Muscle layer of duodenum (tissue), 2 donors: ENCODE measurements around the gene PACS2.

Experiments
- H3K27ac ChIP-seq: one replicate; pipeline ENCODE4 v1.7.0; 2013; ENCODE audit warnings: mild to moderate bottlenecking, low read length
- H3K27me3 ChIP-seq: one replicate; pipeline ENCODE4 v1.7.0; 2013; ENCODE audit warnings: low read depth, mild to moderate bottlenecking, control low read depth, low read length
- H3K36me3 ChIP-seq, 2 donors: one replicate each; pipeline ENCODE4 v1.7.0; 2013; ENCODE audit warnings: low read length in 2 of 2, control low read depth in 1 of 2, mild to moderate bottlenecking in 1 of 2; ENCODE audit not compliant: insufficient read depth in 2 of 2, control insufficient read depth in 1 of 2
- H3K4me1 ChIP-seq, 2 donors: one replicate each; pipeline ENCODE4 v1.7.0; 2013; ENCODE audit warnings: low read length in 2 of 2, mild to moderate bottlenecking in 2 of 2, control low read depth in 1 of 2, moderate library complexity in 1 of 2; ENCODE audit not compliant: insufficient read depth in 2 of 2, control insufficient read depth in 1 of 2
- H3K4me3 ChIP-seq, 2 donors: one replicate each; pipeline ENCODE4 v1.7.0; 2013; ENCODE audit warnings: low read length in 2 of 2, low read depth in 1 of 2, mild to moderate bottlenecking in 1 of 2
- H3K9me3 ChIP-seq, 2 donors: one replicate each; pipeline ENCODE4 v1.7.0; 2013; ENCODE audit warnings: low read length in 2 of 2, control low read depth in 1 of 2, mild to moderate bottlenecking in 1 of 2; ENCODE audit not compliant: control insufficient read depth in 1 of 2
- donor health status: healthy.

PACS2 gene

DNA sequence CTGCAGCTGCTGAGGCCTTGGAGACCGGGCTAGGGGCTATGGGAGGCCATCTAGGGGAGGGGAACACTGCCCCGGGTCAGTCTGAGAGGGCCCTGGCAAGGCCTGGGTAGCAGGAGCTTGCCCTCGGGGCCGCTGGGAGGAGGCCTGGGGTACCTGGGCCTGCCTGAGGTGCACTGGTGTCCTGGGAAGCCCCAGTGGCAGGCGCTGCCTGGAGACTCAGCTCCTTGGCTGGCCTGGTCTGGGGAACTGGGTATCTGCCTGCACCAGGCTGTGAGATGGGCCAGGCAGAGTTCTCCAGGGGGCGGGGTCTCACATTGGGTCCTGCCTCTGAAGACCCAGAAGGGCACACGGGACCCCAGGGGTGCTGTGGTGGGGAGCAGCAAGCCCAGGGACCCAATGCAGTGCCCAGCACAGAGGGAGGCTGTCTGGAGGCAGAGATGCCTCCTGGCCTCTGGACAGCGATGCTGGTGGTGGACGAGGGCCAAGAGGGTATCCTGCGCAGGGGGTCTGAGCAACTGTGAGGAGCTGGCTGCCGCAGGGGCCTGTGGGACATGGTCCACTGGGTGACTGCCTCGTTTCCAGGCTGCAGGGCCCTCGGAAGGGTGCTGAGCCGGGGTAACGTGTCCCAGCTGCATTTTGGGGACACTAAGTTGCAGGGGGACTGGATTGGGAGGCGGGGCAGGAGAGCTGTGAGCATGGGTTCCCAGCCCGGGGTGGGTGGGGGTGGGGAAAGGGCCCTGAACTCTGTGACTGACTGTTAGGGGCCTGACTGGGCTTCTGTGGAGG is 97.6 kb downstream of the PACS2 start:
- H3K4me3 ChIP-seq = peak overlapping the region in 1 of 2 donors; percentile 28
- no peak overlapping the region for H3K27ac ChIP-seq
- no peaks in the 10 kb centered on the region for H3K9me3 ChIP-seq
- H3K27me3 ChIP-seq = peaks cover 9% of the 10 kb centered on the region
- peaks cover 0 to 17% of the 10 kb centered on the region in 2 donors for H3K4me1 ChIP-seq
- H3K36me3 ChIP-seq = no peaks in the 10 kb centered on the region

- peaks cover 9% of the 10 kb centered on the region for H3K27me3 ChIP-seq
- no peak overlapping the region for H3K4me3 ChIP-seq
- no peaks in the 10 kb centered on the region for H3K9me3 ChIP-seq
- H3K27ac ChIP-seq = no peak overlapping the region
- peaks cover 0 to 17% of the 10 kb centered on the region in 2 donors for H3K4me1 ChIP-seq
- no peaks in the 10 kb centered on the region for H3K36me3 ChIP-seq
Measured at GRCh38 chr14:105412771-105413543, 98.4 kb downstream of the PACS2 start.

DNA sequence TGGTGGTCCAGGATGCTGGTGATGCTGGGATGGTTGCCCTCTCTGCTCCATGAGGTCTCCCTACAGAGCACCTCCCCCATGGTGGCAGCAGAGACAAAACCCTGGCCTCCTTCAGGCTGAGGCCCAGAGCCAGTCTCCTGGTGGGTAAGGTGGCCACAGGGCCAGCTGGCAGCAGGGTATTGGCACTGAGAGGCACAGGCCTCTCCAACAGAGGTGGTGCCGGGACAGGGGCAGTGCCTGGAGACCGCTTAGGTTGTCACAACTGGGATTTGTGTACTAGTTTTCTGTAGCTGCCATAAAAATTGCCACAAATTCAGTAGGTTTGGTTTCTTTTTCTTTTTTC is 99.0 kb downstream of the PACS2 start:
- no peaks in the 10 kb centered on the region for H3K36me3 ChIP-seq
- H3K27me3 ChIP-seq = peaks cover 9% of the 10 kb centered on the region
- H3K9me3 ChIP-seq = no peaks in the 10 kb centered on the region
- peaks cover 0 to 20% of the 10 kb centered on the region in 2 donors for H3K4me1 ChIP-seq
- no peak overlapping the region for H3K4me3 ChIP-seq
- H3K27ac ChIP-seq = no peak overlapping the region

DNA sequence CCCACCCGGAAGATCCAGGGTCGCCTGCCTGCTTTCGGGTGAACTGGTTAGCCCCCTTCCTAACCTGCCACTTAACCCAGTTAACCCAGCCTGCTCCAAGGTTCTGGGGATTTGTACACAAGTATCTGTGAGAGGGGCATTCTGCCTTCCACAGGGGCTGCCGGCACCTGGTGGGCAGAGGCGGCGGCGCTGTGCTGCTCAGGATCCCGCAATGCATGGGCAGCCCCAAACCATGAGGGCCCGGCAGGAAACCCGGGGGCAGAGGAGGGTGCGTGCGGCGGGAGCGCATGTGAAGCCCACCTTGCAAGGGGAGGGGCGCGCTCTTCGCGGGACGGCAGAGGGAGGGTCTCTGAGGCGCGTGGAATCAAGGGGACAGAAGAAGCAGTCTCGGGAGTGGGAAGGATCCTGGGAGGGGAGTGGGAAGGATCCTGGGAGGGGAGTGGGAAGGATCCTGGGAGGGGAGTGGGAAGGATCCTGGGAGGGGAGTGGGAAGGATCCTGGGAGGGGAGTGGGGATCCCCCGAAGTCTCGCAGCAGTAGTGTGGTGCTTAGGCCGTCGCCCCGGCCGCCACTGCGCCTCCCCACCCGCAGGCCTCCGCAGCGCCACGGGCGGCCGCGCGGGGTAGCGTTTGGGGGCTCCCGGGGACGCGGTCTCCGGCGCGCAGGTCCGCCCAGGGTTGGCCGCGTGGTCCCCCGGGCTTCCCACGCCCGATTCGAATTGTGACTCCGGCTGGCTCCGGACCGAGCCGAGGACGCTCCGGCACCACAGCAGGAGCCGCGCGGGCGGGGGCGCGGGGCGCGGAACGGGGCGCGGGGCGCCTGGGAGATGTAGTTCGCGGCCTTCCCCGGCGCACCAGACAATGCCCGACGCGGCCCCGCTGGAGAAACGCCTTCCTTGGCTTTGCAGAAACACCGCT is 100.2 kb downstream of the PACS2 start:
- H3K4me3 ChIP-seq = peak overlapping the region; percentile 33 to 63
- no peaks in the 10 kb centered on the region for H3K9me3 ChIP-seq
- peaks cover 0 to 30% of the 10 kb centered on the region in 2 donors for H3K4me1 ChIP-seq
- peaks cover 9% of the 10 kb centered on the region for H3K27me3 ChIP-seq
- no peaks in the 10 kb centered on the region for H3K36me3 ChIP-seq
- H3K27ac ChIP-seq = no peak overlapping the region

DNA sequence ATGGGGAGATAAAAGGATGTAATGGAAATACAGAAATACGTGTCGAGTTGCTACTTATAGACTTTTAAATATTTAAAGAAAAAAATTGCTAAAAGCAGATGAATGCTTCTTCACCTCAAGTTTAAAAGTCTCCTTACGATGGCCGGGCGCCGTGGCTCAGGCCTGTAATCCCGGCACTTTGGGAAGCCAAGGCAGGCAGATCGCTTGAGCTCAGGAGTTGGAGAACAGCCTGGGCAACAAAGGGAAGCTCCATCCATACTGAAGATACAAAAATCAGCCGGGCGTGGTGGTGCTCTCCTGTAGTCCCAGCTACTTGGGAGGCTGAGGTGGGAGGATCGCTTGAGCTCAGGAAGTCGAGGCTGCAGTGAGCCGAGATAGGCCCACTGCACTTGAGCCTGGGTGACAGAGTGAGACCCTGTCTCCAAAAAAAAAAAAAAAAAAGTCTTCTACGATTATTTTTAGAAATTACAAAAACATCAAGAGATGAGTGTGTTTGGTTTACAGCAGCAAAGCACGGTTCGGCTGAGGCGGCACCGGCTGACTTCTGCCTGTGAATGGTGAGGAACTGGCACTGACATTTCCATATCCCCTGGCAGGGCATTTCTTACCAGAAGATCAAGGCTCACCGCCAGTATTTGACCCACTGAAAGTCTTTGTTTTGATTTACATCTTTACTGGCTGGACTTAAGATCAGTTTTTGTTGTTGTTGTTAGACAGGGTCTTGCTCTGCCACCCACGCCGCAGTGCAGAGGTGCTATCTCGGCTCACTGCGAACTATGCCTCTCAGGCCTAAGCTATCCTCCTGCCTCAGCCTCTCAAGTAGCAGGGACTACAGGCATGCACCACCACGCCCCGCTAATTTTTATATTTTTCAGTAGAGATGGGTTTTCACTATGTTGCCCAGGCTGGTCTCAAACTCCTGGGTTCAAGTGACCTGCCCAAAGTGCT is 101.2 kb downstream of the PACS2 start:
- H3K4me1 ChIP-seq = peaks cover 0 to 31% of the 10 kb centered on the region in 2 donors
- peak overlapping the region; percentile 33 to 63 for H3K4me3 ChIP-seq
- no peak overlapping the region for H3K27ac ChIP-seq
- H3K36me3 ChIP-seq = no peaks in the 10 kb centered on the region
- peaks cover 9% of the 10 kb centered on the region for H3K27me3 ChIP-seq
- no peaks in the 10 kb centered on the region for H3K9me3 ChIP-seq

DNA sequence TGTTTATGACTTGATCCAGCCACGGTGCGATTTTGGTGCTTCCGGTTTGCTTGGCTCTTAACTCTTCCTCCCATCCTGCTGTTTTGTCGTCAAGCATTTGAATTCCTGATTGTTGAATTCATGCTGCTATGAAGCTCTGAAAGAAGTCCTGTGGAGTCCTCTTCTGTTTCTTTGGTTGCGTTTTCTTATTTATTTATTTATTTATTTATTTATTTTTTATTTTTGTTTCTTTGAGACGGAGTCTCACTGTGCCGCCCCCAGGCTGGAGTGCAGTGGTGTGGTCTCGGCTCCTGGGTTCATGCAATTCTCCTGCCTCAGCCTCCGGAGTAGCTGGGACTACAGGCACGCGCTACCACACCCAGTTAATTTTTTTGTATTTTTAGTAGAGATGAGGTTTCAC is 102.1 kb downstream of the PACS2 start:
- H3K9me3 ChIP-seq = no peaks in the 10 kb centered on the region
- H3K4me1 ChIP-seq = peaks cover 1 to 33% of the 10 kb centered on the region in 2 donors
- no peaks in the 10 kb centered on the region for H3K36me3 ChIP-seq
- no peak overlapping the region for H3K4me3 ChIP-seq
- no peak overlapping the region for H3K27ac ChIP-seq
- peaks cover 7% of the 10 kb centered on the region for H3K27me3 ChIP-seq

GRCh38 chr14:105417690-105418121 is 103.2 kb downstream of the PACS2 start:
- no peaks in the 10 kb centered on the region for H3K9me3 ChIP-seq
- no peaks in the 10 kb centered on the region for H3K27me3 ChIP-seq
- peaks cover 4 to 41% of the 10 kb centered on the region in 2 donors for H3K4me1 ChIP-seq
- H3K36me3 ChIP-seq = no peaks in the 10 kb centered on the region
- no peak overlapping the region for H3K4me3 ChIP-seq
- no peak overlapping the region for H3K27ac ChIP-seq

- Histone ChIP-seq H3K36me3 (no peaks in the 10 kb centered on the region), H3K27me3 (no peaks in the 10 kb centered on the region), H3K9me3 (no peaks in the 10 kb centered on the region), H3K27ac (no peak overlapping the region), H3K4me1 (peaks cover 4 to 42% of the 10 kb centered on the region in 2 donors), H3K4me3 (peak overlapping the region; percentile 56 to 69)
Measured at GRCh38 chr14:105418269-105419194, 104.0 kb downstream of the PACS2 start.

GRCh38 chr14:105419195-105420091 is 104.9 kb downstream of the PACS2 start, which contains the start of gene MTA1:
Gene MTA1, plus strand, starts transcription at chr14:105419827. Its CDS starts 209 bp downstream, at chr14:105420036.
- Histone ChIP-seq H3K36me3 (no peaks in the 10 kb centered on the region), H3K9me3 (no peaks in the 10 kb centered on the region), H3K27ac (peak within 1 kb of the TSS; percentile 56), H3K27me3 (no peaks in the 10 kb centered on the region), H3K4me1 (peaks cover 4 to 41% of the 10 kb centered on the region in 2 donors), H3K4me3 (peak within 1 kb of the TSS; percentile 69 to 76)
